ENCODE data around the gene DIS3L2.

DNA sequence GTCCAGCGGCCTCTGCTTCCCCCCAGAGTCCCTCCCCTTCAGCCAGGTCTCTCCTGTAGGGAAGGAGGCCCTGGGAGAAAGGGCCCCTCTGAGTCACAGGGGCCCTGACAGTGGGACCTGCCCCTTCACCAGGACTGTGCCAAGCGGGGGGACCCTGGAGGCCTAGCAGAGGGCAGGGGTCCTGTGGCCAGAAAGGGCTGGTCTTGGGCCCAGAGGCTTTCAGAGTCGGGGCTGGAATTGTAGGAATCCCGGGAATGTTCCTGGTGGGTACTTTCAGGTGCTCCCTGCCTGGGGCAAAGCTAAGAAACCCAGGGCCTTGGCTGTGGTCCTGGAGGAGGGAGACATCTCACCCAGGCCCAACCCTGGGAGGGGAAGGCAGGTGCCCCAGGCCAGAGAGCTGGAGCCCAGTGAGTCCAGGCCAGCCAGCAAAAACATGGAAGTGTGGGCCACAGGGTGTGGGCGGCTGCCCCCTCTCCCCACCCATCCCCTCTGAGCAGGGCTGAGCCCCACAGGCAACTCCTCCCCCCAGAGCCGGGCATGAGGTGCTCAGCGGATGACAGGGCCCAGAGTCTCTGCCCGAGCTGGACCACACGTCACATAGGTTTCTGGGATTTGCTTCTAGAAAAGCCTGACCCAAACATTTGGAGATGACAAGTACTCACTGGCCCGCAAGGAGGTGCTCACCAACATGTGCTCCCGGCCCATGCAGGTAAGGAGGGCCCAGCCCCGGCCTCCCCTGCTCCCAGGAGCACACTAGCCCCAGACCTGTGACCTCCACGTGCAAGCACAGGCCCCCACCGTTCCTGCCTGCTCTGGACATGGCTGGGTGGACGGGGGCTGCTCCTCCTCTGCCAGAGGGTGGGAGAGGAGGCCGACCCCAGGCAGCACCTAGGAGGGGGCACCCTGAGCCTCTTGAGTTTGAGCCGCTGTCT is 368.8 kb downstream of the DIS3L2 start:
- TF ChIP-seq POLR2A (IDR thresholded peaks at IDR 0.05; ENCODE audit: low read depth, low read length) (no peak), RAD21 (IDR thresholded peaks at IDR 0.05; ENCODE audit: low read length) (no peak), MXI1 (IDR thresholded peaks at IDR 0.05; ENCODE audit: borderline replicate concordance, low read depth, low read length) (no peak), CEBPB (IDR thresholded peaks at IDR 0.05; ENCODE audit: low read depth, low read length) (no peak), RFX5 (IDR thresholded peaks at IDR 0.05; ENCODE audit: low read depth, low read length) (no peak)
- TF ChIP-seq, protein P1, sequence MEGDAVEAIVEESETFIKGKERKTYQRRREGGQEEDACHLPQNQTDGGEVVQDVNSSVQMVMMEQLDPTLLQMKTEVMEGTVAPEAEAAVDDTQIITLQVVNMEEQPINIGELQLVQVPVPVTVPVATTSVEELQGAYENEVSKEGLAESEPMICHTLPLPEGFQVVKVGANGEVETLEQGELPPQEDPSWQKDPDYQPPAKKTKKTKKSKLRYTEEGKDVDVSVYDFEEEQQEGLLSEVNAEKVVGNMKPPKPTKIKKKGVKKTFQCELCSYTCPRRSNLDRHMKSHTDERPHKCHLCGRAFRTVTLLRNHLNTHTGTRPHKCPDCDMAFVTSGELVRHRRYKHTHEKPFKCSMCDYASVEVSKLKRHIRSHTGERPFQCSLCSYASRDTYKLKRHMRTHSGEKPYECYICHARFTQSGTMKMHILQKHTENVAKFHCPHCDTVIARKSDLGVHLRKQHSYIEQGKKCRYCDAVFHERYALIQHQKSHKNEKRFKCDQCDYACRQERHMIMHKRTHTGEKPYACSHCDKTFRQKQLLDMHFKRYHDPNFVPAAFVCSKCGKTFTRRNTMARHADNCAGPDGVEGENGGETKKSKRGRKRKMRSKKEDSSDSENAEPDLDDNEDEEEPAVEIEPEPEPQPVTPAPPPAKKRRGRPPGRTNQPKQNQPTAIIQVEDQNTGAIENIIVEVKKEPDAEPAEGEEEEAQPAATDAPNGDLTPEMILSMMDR (conservative IDR thresholded peaks at IDR 0.05; ENCODE audit: low read depth, low read length): no peak
- TF ChIP-seq, protein P2, sequence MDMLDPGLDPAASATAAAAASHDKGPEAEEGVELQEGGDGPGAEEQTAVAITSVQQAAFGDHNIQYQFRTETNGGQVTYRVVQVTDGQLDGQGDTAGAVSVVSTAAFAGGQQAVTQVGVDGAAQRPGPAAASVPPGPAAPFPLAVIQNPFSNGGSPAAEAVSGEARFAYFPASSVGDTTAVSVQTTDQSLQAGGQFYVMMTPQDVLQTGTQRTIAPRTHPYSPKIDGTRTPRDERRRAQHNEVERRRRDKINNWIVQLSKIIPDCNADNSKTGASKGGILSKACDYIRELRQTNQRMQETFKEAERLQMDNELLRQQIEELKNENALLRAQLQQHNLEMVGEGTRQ (IDR thresholded peaks at IDR 0.05; ENCODE audit: low read depth, low read length): no peak
